ENCODE data around the gene STBD1. TPM values are rescaled to one million over a fixed set of nuclear protein-coding genes. Genes with fewer than 3 reads are reported as not detected.

Gene STBD1
- total RNA-seq, 4 donors from 2014 or later = 0.47 to 0.76 (median 0.55) TPM

DNA sequence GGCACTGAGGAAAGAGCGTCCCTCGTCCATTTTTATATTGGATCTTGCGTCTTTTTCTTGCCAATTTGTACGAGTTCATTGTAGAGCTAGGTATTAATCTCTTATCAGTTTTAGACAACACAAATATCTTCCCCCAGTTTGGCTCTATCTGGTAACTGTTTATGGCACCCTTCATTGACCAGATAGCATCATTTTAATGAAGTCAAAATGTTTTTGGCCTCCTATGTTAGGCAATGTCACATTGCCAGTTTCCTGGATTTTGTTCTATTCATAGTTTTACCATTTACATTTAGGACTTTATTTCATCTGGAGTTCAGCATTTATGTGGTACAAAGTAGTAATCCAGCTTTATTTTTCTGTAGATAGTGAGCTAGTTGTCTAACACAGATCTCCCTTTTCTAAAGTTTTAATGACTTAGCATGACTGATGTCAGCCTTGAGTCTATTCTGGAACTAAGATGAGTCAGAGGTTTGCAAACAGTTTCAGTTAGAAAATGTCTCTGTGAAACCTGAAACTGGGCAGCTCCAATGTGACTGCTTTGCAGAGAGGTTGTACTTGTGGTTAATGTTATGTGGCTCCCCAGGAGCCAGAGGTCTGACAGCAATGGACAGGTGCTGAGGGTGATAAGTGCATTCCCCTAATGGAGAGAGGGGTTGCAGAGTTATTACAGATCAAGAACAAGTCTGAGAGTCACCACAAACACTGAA, 5.3 kb upstream of the STBD1 start:
- TF ChIP-seq, protein P1, sequence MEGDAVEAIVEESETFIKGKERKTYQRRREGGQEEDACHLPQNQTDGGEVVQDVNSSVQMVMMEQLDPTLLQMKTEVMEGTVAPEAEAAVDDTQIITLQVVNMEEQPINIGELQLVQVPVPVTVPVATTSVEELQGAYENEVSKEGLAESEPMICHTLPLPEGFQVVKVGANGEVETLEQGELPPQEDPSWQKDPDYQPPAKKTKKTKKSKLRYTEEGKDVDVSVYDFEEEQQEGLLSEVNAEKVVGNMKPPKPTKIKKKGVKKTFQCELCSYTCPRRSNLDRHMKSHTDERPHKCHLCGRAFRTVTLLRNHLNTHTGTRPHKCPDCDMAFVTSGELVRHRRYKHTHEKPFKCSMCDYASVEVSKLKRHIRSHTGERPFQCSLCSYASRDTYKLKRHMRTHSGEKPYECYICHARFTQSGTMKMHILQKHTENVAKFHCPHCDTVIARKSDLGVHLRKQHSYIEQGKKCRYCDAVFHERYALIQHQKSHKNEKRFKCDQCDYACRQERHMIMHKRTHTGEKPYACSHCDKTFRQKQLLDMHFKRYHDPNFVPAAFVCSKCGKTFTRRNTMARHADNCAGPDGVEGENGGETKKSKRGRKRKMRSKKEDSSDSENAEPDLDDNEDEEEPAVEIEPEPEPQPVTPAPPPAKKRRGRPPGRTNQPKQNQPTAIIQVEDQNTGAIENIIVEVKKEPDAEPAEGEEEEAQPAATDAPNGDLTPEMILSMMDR (IDR thresholded peaks at IDR 0.05) = no peak
- TF ChIP-seq POLR2A (IDR thresholded peaks at IDR 0.05) (no peak), EP300 (IDR thresholded peaks at IDR 0.05) (no peak), POLR2AphosphoS5 (IDR thresholded peaks at IDR 0.05) (no peak)
- WGBS = 93% methylated on average over 4 of the region's 4 CpGs
- H3K27ac ChIP-seq = no peak overlapping the region

DNA sequence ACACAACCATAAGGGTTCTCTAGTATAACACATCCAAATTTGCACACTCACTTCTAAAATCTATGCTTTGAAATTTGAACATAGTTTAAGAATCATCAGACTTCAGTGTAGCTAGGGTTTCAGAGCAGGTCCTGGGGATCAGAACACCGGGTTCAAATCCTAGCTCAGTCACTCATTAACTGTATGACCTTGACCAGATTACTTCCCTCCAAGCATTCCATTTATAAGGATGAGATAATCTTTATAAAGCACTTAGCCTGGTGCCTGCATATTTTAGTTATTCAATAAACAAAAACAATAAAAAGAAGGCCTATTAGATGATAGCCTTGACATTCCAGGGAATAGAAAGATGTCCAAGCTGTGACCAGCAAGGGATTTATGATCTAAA, 4.8 kb upstream of the STBD1 start:
- Histone ChIP-seq H3K36me3 (no peaks in the 10 kb centered on the region), H3K4me1 (peaks cover 9% of the 10 kb centered on the region), H3K4me3 (no peak overlapping the region), H3K27ac (no peak overlapping the region), H3K9me3 (no peaks in the 10 kb centered on the region), H3K27me3 (no peaks in the 10 kb centered on the region)
- TF ChIP-seq POLR2A (IDR thresholded peaks at IDR 0.05) (no peak), EP300 (IDR thresholded peaks at IDR 0.05) (no peak), POLR2AphosphoS5 (IDR thresholded peaks at IDR 0.05) (no peak)
- TF ChIP-seq, protein P1 (IDR thresholded peaks at IDR 0.05) = no peak
- no peak for DNase-seq (ENCODE audit: low spot score in 2 of 2)
- 85% methylated on average over 1 of the region's 1 CpG for WGBS

More for the DNA sequence above, 5.3 kb upstream of the STBD1 start:
- Histone ChIP-seq H3K36me3 (no peaks in the 10 kb centered on the region), H3K27me3 (no peaks in the 10 kb centered on the region), H3K4me3 (no peak overlapping the region), H3K4me1 (peaks cover 6% of the 10 kb centered on the region), H3K9me3 (no peaks in the 10 kb centered on the region)
- DNase-seq (ENCODE audit: low spot score in 2 of 2) = no peak

DNA sequence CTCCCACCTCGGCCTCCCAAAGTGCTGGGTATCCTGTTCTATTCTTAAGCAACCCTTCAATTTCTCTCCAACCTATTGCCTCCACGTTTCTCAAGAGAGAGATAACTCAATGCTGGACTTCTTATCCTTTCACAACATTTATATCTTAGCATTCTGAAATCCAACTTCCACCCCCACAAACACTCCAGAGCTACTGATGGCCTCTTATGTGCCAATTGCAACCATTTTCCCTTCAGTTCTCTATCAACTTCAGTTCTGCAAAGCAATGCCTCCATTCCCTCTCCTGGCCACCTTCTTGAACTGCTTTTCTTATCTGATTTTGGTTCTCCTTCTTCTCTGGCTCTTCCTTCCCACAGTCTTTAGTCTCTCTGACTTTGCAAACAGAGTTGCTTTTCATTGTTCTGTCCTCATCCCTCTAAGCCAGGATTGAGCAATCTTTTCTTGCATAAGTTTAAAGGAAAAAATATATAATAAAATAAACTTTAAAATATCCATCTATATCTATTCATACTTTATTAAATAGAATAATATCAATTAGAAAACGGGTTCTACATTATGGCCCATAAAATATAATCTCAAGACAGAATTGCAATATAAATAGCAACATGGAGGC, 3.6 kb upstream of the STBD1 start:
- Histone ChIP-seq H3K36me3 (no peaks in the 10 kb centered on the region), H3K27ac (no peak overlapping the region), H3K9me3 (no peaks in the 10 kb centered on the region), H3K4me1 (peaks cover 19% of the 10 kb centered on the region), H3K27me3 (no peaks in the 10 kb centered on the region), H3K4me3 (no peak overlapping the region)
- TF ChIP-seq EP300 (IDR thresholded peaks at IDR 0.05) (no peak), POLR2AphosphoS5 (IDR thresholded peaks at IDR 0.05) (no peak), POLR2A (IDR thresholded peaks at IDR 0.05) (no peak)
- TF ChIP-seq, protein P1 (IDR thresholded peaks at IDR 0.05) = no peak
- WGBS = 75% methylated on average over 3 of the region's 3 CpGs
- no peak for DNase-seq (ENCODE audit: low spot score in 2 of 2)

DNA sequence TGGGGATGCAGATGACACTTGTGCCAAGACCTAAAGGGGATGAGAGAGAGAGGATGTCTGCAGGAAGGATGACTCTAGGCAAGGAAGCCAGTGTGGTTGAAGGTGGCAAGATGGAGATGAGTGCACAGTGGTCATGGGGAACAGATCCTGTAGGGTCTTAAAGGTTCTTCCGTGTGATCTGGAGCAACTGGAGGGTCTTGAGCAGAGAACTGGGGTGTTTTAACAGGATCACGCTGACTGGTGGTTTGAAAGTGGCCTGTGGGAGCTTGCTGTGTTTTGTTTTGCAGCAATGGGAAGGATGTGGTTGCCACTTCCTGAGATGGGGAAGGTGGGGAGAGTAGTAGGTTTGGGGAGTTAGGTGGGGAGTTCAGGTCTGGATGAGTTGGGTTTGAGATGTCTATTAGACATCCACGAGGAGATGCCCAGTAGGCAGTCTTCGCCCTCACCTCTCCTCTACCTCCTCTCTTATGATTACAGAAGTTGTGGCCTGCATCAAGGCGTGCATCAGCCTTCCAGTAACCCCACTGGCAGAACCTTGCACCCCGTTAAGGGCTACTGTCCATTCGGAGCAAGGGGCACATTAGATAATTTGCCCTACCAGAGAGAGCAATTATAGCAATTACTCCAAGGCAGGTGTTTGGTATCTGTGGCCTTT, 1.4 kb upstream of the STBD1 start:
- no peaks in the 10 kb centered on the region for H3K9me3 ChIP-seq
- 82% methylated on average over 7 of the region's 7 CpGs for WGBS
- H3K4me1 ChIP-seq = peaks cover 19% of the 10 kb centered on the region
- TF ChIP-seq EP300 (IDR thresholded peaks at IDR 0.05) = no peak
- TF ChIP-seq, protein P1 (IDR thresholded peaks at IDR 0.05) = no peak
- TF ChIP-seq POLR2A (IDR thresholded peaks at IDR 0.05) = no peak
- no peak for TF ChIP-seq POLR2AphosphoS5 (IDR thresholded peaks at IDR 0.05)
- H3K27me3 ChIP-seq = no peaks in the 10 kb centered on the region
- DNase-seq (ENCODE audit: low spot score in 2 of 2) = no peak
- no peak overlapping the region for H3K27ac ChIP-seq
- H3K4me3 ChIP-seq = peak overlapping the region; percentile 94
- H3K36me3 ChIP-seq = no peaks in the 10 kb centered on the region
